Heart left ventricle (tissue), 16 donors: ENCODE measurements around the gene TBC1D4. TPM values are rescaled to one million over a fixed set of nuclear protein-coding genes. Genes with fewer than 3 reads are reported as not detected.

Experiments used
- ATAC-seq, 4 donors: fragments of 200-7000 bp; cut with Tn5 transposase; one replicate each; pipeline ENCODE4 v1.9.1; 2020 to 2022; ENCODE audit warnings: moderate library complexity in 4 of 4, mild to moderate bottlenecking in 3 of 4, moderate number of reproducible peaks in 1 of 4
- DNase-seq, 5 donors: peaks; one replicate each; pipeline ENCODE4 v3.0.0-alpha.2; 2020
- H3K27ac ChIP-seq, 12 donors: fragments of 200-600 bp; sonication (generic) in 4 of 12; one replicate each; pipeline versions ENCODE4 v1.5.0 to v1.8.0; 2016 to 2022; ENCODE audit warnings: mild to moderate bottlenecking in 2 of 12
- H3K27me3 ChIP-seq, 9 donors: fragments of 200-600 bp; sonication (generic) in 2 of 9; one replicate each; pipeline versions ENCODE4 v1.5.1 to v1.8.0; 2016 to 2022; ENCODE audit warnings: mild to moderate bottlenecking in 3 of 9
- H3K36me3 ChIP-seq, 9 donors: fragments of 200-600 bp; sonication (generic) in 2 of 9; one replicate each; pipeline versions ENCODE4 v1.5.0 to v1.8.0; 2018 to 2022; ENCODE audit warnings: mild to moderate bottlenecking in 2 of 9
- H3K4me1 ChIP-seq, 12 donors: fragments of 200-600 bp; sonication (generic) in 4 of 12; one replicate each; pipeline versions ENCODE4 v1.5.0 to v1.8.0; 2016 to 2022; ENCODE audit warnings: mild to moderate bottlenecking in 3 of 12
- H3K4me3 ChIP-seq, 12 donors: fragments of 200-600 bp; sonication (generic) in 4 of 12; one replicate each; pipeline versions ENCODE4 v1.5.0 to v1.8.0; 2017 to 2022; ENCODE audit warnings: mild to moderate bottlenecking in 9 of 12, moderate library complexity in 4 of 12
- H3K9me3 ChIP-seq, 12 donors: fragments of 200-600 bp; sonication (generic) in 4 of 12; one replicate each; pipeline versions ENCODE4 v1.5.0 to v1.8.0; 2016 to 2022; ENCODE audit warnings: mild to moderate bottlenecking in 1 of 12
- CTCF ChIP-seq, 12 donors: fragments of 200-600 bp; sonication (generic) in 4 of 12; IDR thresholded peaks; one replicate each; pipeline versions ENCODE4 v1.5.0 to v1.8.0; 2018 to 2022; ENCODE audit warnings: antibody characterized with exemption in 12 of 12, mild to moderate bottlenecking in 5 of 12
- POLR2A ChIP-seq, 2 donors: fragments of 450-650 bp; IDR thresholded peaks; one replicate each; pipeline ENCODE4 v1.6.1; 2017; ENCODE audit warnings: antibody characterized with exemption in 2 of 2, mild to moderate bottlenecking in 2 of 2, moderate library complexity in 2 of 2
- WGBS, 4 donors: extraction: QIAGEN DNeasy Blood & Tissue Kit in 2 of 4; methylation state at CpG; one replicate each; pipeline versions ENCODE4 v1.1.5 to v1.1.7; 2013 to 2018; 5-methylcytosine and 5-hydroxymethylcytosine counted together
- intact Hi-C, 10 donors: fragments of 100-400 bp; cut with DNase I; formaldehyde crosslinking; loops; one replicate each; pipeline versions ENCODE4 v1.11.1 to v1.14.2; 2022
- polyA plus RNA-seq, 2 donors: library from polyadenylated mRNA; stranded (reverse); fragments of 200-250 nt; gene quantifications; one replicate each; pipeline ENCODE4 v1.2.3, GENCODE V29; 2013
- total RNA-seq, 9 donors: library from RNA; depleted of rRNA in 2 of 9; stranded (reverse); fragments of >200 nt in 2 of 9; fragmentation: NEBNext Ultra II Directional in 3 of 9; extraction: Animal tissue kit (Norgen Biotek cat#: 25700) in 3 of 9; gene quantifications; one replicate each; pipeline versions ENCODE4 v1.1.0 to v1.2.4, GENCODE V29; 2016 to 2023
- donor health status: ischemic (EF 13 %, LVEDD 7.1; RV severe dilation, severe dysfunction).
- donor health status: healthy with polysubstance abuse.
- donor health status: DM: no; HTN: yes; CAD: no.
- donor health status: DM: no; HTN: no; CAD: no.
- donor health status: ischemic (EF 25% LVEDD 6.9; RV normal size, moderate dysfunction).
- donor health status: ischemic (EF 25% LVEDD 5.7; RV mildly dilated, moderate dysfunction).
- donor health status: healthy.
- donor health status: DM: yes; HTN: yes; CAD: no.
- donor health status: ischemic (EF 35%, LVEDD 5.7; RV mildly dilated, moderate dysfunction).
- donor health status: nonischemic (EF 11% LVEDD 7.7; RV severe dilation, severe dysfunction).
- donor health status: DM: yes; HTN: yes; CAD: no.
- donor health status: PGD.
- donor health status: ischemic (EF 29% LVEDD 5.4; RV normal size, mild dysfunction).
- donor health status: nonischemic (EF 23%, LVEDD 6.1; RV moderate dilation, normal function).

Gene TBC1D4
- total and polyA plus RNA-seq, 11 donors, result 26.8 to 158 (median 81.6) TPM

GRCh38 chr13:75329097-75329496 is 152.9 kb downstream of the TBC1D4 start:
- WGBS, 4 donors, result 54 to 89% (median 85%) methylated on average over 4 to 5 of the region's 5 CpGs
- H3K27me3 ChIP-seq, result no peaks in the 10 kb centered on the region
- H3K9me3 ChIP-seq, result no peaks in the 10 kb centered on the region
- no peak overlapping the region for H3K27ac ChIP-seq
- no peak for DNase-seq
- H3K4me3 ChIP-seq, result no peak overlapping the region
- no peak for ATAC-seq
- peaks cover 0 to 47% (median 5%) of the 10 kb centered on the region in 9 donors for H3K36me3 ChIP-seq
- TF ChIP-seq POLR2A (IDR thresholded peaks at IDR 0.05), result no peak
- TF ChIP-seq CTCF (IDR thresholded peaks at IDR 0.05), result no peak
- intact Hi-C loops, result no loop called here
- H3K4me1 ChIP-seq, result peaks cover 0 to 37% (median 25%) of the 10 kb centered on the region in 12 donors

- ATAC-seq (no peak), DNase-seq (no peak)
- H3K9me3 ChIP-seq, result no peaks in the 10 kb centered on the region
- WGBS, 4 donors, result 53 to 63% (median 59%) methylated on average over 3 of the region's 3 CpGs
- peak overlapping the region in 2 of 12 donors; percentile 16 to 52 for H3K4me3 ChIP-seq
- no peaks in the 10 kb centered on the region for H3K27me3 ChIP-seq
- intact Hi-C loops, result no loop called here
- TF ChIP-seq POLR2A (IDR thresholded peaks at IDR 0.05), result no peak
- no peak for TF ChIP-seq CTCF (IDR thresholded peaks at IDR 0.05)
- H3K4me1 ChIP-seq, result peaks cover 0 to 36% (median 22%) of the 10 kb centered on the region in 12 donors
- H3K27ac ChIP-seq, result peak overlapping the region in 5 of 12 donors; percentile 15 to 73 (median 43)
- peaks cover 0 to 37% (median 5%) of the 10 kb centered on the region in 9 donors for H3K36me3 ChIP-seq
Measured at GRCh38 chr13:75327135-75327510, 154.8 kb downstream of the TBC1D4 start.

GRCh38 chr13:75326173-75327134 is 155.5 kb downstream of the TBC1D4 start:
- H3K4me3 ChIP-seq, result peak overlapping the region in 9 of 12 donors; percentile 8 to 52 (median 17)
- H3K27ac ChIP-seq, result peak overlapping the region in 7 of 12 donors; percentile 11 to 73 (median 43)
- H3K4me1 ChIP-seq, result peaks cover 0 to 35% (median 20%) of the 10 kb centered on the region in 12 donors
- intact Hi-C loops, result no loop called here
- DNase-seq (peak in 2 of 5 donors; percentile 32 to 34), ATAC-seq (peak; percentile 77 to 86 (median 84))
- H3K27me3 ChIP-seq, result no peaks in the 10 kb centered on the region
- no peaks in the 10 kb centered on the region for H3K9me3 ChIP-seq
- no peak for TF ChIP-seq CTCF (IDR thresholded peaks at IDR 0.05)
- H3K36me3 ChIP-seq, result peaks cover 0 to 43% (median 5%) of the 10 kb centered on the region in 9 donors
- WGBS, 4 donors, result 20 to 28% (median 26%) methylated on average over 21 of the region's 21 CpGs

GRCh38 chr13:75325711-75326110 is 156.3 kb downstream of the TBC1D4 start:
- Histone ChIP-seq H3K4me3 (peak overlapping the region in 4 of 12 donors; percentile 8 to 52 (median 24)), H3K36me3 (peaks cover 0 to 46% (median 5%) of the 10 kb centered on the region in 9 donors), H3K9me3 (no peaks in the 10 kb centered on the region), H3K27me3 (no peaks in the 10 kb centered on the region), H3K4me1 (peaks cover 0 to 30% (median 18%) of the 10 kb centered on the region in 12 donors), H3K27ac (peak overlapping the region in 5 of 12 donors; percentile 2 to 73 (median 43))
- TF ChIP-seq POLR2A (IDR thresholded peaks at IDR 0.05) (no peak), CTCF (IDR thresholded peaks at IDR 0.05) (no peak)
- 57 to 75% (median 73%) methylated on average over 4 of the region's 4 CpGs for WGBS, 4 donors
- ATAC-seq (no peak), DNase-seq (no peak)
- intact Hi-C loops, result no loop called here
